Stimulated activated CD4-positive, alpha-beta T cell treated with anti-CD3 and anti-CD28 coated beads, Interleukin-12 subunit alpha, Interleukin-12 subunit beta, amount 100 ng/mL, for 4 hours (primary cell): Measurements from ENCODE around the gene POF1B.
A peak's percentile ranks its signal among the peaks of the same experiment; 100 is the strongest.
"Not testable (repeated sequence)": the region's sequence is repeated elsewhere in the genome, so short reads cannot be mapped to it uniquely, and the experiment has no call there.

Experiments used
- DNase-seq: peaks from one replicate; pipeline ENCODE4 v3.0.0-alpha.2; 2020

The POF1B gene, protein sequence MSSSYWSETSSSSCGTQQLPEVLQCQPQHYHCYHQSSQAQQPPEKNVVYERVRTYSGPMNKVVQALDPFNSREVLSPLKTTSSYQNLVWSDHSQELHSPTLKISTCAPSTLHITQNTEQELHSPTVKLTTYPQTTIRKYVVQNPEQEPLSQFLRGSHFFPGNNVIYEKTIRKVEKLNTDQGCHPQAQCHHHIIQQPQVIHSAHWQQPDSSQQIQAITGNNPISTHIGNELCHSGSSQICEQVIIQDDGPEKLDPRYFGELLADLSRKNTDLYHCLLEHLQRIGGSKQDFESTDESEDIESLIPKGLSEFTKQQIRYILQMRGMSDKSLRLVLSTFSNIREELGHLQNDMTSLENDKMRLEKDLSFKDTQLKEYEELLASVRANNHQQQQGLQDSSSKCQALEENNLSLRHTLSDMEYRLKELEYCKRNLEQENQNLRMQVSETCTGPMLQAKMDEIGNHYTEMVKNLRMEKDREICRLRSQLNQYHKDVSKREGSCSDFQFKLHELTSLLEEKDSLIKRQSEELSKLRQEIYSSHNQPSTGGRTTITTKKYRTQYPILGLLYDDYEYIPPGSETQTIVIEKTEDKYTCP

GRCh38 chrX:85379174-85379907 is at the start of gene POF1B:
Gene POF1B (minus strand): TSS chrX:85379665. CDS start chrX:85379454, 211 bp downstream.
- no peak for DNase-seq

GRCh38 chrX:85429066-85429465 is 49.6 kb upstream of the POF1B start:
- no peak for DNase-seq

GRCh38 chrX:85419293-85419692 is 39.8 kb upstream of the POF1B start:
- DNase-seq: no peak

DNA sequence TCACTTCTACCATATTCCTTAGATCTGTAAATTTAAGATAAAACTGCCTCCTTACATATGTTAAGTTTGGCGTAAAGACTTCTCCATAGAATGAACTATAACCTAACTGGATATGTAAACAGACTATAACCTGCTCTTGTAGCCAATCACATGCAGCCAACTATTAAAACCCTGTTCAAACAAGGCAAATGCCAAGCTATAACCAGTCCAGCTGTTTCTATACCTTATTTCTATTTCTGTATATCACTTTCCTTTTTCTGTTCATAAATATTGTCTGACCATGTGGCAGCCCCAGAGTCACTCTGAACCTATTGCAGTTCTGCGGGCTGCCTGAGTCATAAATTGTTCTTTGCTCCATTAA is 12.4 kb upstream of the POF1B start:
- DNase-seq: no peak

DNA sequence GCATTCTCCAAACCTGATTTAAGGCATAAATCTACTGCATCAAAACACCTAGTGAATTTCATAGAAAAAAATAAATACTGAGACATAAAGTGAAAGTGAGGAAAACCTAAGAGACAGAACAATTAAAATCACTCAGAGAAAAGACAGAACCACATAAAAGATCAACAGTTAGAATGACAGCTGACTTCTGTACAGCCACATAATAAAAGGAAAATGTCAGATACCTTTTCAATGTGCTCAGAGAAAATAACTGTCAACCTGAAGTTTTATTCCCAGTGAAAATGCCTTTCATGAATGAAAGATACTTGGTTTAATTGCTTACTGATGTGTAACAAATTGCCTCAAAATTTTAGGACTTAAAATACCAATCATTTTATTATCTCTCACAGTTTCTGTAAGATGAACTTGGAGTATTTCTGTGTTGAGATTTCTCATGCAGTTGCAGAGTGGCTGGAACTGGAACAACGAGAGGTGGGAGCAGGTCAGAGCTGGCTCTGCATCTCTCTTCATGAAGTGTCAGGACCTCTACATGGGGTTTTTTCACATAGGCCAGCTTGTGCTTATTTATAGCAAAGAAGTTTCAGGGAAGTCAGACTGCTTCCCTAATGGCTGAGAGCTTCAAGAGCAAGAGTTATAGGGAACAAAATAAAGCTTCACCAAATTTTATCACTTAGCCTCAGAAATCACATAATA is 11.9 kb upstream of the POF1B start:
- no peak for DNase-seq

DNA sequence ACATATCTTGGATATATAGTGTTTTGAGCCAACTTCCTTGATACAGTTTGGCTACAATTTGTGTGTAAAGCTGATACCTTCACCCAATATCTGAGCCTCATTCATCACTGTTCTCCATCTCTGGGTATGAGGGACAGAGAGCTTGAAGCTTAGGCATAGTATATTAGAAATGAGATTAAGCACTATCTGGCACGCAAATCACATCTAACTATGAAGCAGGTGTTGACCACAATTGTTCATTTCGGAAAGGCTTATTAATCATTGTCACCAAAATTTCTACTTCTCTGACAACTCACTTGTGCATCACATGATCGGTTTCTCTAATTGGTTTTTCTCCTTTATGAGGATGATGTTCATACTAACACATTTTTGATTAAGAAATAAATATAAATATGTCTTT is 2.1 kb upstream of the POF1B start:
- no peak for DNase-seq

DNA sequence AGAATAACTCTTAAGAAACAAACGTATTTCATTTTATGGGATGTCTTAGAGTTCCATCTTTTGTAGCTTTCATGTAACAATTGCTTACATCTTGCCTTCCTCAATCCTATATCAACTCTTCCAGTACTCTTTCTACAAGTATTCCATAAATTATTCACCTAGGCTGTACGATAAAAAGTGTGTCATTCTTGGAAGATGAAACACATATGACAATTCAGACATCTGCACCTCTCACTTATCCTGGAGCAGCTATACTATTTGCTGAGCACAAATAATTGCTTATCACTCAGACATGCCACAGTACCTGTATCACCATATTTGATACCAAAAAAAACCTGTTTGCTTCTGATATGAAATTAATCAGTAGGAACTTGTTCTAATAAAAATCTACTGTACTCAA is 1.0 kb downstream of the POF1B start:
- no peak for DNase-seq

- DNase-seq: no peak
Measured at GRCh38 chrX:85375333-85375738, 4.1 kb downstream of the POF1B start.

DNA sequence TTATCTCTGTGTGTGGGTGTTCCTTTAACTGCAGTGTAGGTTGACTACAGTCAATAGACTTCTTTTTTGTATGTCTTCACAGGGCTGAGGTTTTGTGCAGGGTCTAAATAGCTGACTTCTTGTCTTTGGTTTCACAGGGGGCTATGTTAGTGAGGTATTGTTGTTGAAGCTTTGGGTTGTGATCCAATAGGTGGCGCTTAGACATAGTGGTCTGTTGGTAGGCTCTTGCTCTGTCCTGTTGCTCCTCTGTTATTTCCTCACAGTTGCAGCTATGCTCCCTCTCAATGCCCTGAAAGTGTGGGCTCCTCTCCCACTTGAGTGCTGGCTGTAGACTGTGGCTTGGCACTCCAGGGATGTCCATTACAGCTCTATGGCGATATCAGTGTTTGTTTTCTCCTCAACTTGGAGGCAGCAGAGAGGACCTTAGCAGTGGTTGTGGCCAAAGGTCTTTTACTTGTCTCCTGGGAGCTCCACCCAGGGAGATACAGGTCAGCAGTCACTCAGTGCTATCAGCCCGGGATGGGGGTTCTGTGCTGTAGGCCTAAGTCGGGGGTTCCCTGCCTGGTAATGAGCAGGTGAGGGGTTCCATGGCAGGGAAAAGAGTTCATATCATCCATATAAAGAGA is 14.0 kb downstream of the POF1B start:
- no peak for DNase-seq

- DNase-seq: no peak
Measured at GRCh38 chrX:85359051-85359450, 20.4 kb downstream of the POF1B start.

GRCh38 chrX:85345523-85345922 is 33.9 kb downstream of the POF1B start:
- DNase-seq: no peak

DNA sequence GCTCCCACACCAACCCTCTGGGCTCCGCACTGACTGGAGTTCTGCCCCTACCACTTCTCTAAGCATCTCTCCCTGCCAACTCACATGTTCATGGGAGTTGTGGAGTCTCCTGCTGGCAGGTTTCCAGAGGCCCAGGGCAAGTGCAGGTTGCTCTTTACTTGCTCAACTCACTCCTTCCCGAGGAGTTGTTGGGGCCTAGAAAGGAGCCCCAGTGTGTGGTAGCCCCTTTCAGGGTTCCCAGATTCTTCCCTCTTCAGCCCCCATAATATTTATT is 52.5 kb downstream of the POF1B start:
- no peak for DNase-seq

DNA sequence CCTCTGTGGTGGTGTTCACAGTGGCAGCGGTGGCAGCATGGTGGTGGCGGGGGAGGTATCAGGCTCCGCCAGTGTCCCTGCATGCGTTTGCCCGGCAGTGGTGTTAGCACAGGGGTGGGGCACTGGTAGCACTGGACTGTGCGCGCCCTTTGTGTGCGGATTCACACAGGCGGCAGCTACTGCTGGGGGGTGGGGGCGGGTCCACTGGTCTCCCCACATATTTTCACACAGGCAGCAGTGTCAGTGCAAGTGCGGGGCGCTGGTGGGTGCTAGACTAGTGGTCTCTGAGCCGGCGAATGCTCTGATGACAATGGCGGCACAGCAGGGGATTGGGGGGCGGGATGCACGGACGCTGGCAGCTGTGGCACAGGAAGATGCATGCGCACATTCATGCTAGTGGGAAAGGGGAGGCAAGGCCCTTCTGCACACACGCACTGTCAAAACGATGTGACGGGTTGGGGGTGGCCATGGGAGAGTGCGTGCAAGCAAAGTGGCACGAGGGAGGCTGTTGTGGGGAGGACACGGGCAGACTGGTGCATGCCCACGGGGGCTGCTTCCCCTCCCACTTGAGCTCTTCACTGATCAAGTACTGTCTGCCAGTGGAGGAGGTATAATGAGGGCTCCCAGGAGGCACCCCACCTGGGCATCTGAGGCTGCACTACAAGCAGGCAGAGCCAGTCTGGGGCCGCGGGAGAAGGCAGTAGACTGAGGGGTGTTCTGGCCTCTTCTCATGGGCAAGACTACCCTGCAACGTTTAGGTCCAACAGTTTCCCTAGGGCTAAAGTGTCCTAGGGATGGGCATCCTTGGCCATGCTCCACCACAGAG is 53.0 kb downstream of the POF1B start:
- DNase-seq: no peak

GRCh38 chrX:85311348-85311747 is 68.1 kb downstream of the POF1B start:
- DNase-seq: not testable (repeated sequence)

DNA sequence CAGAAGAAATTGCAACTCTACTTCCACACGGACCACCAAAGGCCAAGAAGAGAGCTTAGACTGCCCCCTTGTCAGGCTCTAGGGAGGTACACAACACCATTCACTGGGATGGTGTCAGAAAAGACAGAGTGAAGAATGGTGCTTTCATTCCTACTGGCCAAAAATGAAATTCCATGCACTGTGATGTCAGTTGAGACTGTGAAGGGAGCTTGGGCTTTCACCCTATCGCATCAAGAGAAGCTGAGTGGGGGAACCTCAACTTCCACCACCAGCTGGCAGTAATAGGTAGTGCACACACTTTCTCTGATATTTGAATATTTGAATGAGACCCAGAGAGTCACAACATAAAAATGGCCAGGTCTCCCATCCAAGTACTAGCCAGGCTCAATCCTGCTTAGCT is 69.7 kb downstream of the POF1B start:
- no peak for DNase-seq

DNA sequence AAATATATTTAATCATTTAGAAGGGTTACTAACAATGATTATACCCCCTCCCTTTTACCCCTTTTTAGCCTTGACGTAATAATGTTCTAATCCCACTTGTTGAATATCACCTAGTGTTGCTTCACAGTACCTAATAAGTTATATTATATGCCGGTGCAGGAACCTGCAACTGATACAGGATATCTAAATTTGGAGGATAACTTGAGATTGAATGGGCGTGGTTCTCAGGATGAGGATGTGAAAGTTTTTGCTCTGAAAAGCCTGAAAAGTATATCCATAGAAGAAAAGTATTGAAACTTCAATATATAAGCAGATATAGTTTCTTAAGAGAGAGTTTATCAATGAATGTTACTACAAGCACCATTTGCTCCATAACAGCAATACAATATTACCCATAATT is 75.9 kb downstream of the POF1B start:
- no peak for DNase-seq

DNA sequence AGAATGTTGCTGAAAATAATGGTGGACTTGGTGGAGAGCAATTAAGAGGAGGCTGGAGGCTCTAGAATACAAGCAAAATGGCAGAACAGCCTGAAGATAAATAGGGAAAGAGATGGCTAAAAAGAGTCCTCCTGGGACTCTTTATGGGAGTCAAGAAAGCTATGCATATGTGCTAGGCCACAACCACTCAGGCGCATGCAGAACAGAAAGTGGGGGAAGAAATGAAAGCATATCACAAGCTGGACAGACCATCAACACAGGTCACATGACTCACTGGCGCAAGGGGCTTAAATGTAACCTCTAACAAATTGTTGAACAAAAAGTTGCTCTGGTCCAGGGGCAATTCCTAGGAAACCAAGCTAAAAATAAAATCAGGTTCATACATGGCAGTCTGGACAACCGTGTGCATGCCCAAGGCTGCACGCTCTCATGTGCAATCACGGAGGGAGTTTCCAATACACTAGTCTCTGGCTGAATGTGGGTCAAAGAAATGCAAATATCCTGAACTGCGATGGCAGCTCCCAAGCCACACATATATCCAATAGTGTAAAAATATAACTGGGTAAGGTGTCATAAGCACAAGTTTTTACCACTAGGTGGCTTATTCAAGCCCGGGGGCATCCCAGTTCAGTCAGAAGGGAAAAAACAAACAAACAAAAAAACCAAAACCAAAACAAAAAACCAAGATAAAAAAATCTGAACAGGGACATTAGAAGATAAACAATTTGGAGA is 90.3 kb downstream of the POF1B start:
- no peak for DNase-seq

DNA sequence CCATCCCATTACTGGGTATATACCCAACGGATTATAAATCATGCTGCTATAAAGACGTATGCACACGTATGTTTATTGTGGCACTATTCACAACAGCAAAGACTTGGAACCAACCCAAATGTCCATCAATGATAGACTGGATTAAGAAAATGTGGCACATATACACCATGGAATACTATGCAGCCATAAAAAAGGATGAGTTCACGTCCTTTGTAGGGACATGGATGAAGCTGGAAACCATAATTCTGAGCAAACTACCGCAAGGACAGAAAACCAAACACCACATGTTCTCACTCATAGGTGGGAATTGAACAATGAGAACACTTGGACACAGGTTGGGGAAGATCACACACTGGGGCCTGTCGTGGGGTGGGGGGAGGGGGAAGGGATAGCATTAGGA is 94.2 kb downstream of the POF1B start:
- DNase-seq: not testable (repeated sequence)

- DNase-seq: no peak
Measured at GRCh38 chrX:85244450-85245211, 134.8 kb downstream of the POF1B start.

DNA sequence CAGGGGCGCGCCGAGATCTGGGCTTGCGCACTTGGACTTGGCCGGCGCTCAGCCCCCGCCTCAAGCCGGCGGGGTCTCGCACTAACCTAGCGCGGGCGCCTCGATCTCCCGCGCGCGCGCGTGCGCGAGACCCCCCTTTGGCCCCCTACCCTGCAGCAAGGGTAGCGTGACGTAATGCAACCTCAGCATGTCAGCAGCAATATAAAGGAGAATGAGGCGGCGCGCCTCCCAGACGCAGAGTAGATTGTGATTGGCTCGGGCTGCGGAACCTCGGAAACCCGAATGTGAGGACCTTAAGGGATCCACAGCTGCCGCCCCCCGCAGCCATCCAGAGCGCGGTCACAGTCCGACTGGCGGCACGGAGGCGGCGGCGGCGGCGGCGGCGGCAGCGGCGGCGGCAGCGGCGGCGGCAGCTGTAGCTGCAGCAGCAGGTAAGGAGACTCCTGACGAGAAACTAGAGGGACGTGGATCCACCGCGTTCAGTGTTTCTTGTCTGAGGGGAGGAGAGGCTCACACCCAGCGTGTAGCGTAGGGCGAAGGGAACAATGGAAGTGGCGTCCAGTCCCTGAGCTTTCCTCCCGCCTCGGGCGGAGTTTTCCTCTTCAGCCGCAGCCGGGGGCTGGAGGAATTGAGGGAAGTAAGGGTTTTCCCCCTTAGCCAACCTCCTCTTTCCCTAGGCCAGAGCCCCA is 135.6 kb downstream of the POF1B start, which contains the start of the genes SATL1 and ZNF711:
Gene SATL1 (minus strand): TSS at position 19 of the 689 bp plus-strand sequence. CDS start 134,811 bp downstream, outside the sequence.
Gene ZNF711 (plus strand): TSS at position 231 of the 689 bp plus-strand sequence. CDS start 3,582 bp downstream, outside the sequence.
- peak; percentile 0 for DNase-seq
